Stimulated activated CD8-positive, alpha-beta memory T cell treated with anti-CD3 and anti-CD28 coated beads, Interleukin-15, amount 100 ng/mL, for 48 hours (primary cell): ENCODE measurements around the gene CYTH3.
"Not testable (repeated sequence)": the region's sequence is repeated elsewhere in the genome, so short reads cannot be mapped to it uniquely, and the experiment has no call there.

Experiments used
- DNase-seq, 2 donors: peaks; one replicate each; pipeline ENCODE4 v3.0.0-alpha.2; 2020; ENCODE audit warnings: low read depth in 2 of 2

CYTH3 gene

DNA sequence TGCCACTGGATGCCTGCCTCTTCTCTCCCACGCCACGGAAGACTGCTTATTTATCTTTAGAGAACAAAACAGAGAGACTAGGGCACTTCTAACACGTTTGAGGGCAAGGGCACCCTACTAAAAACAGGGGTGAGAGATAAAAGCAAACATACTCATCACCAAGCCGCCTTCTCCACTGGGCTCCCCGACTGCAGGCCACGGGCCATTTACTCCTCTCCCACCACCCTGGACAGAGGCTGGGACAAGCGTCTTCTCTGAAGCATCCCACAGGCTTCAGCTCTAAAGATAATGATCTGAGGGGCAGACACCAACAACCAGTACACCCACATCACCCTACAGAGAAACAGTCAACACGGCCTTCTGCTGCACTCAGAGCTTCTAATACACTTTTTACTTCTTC lies 78.7 kb downstream of the CYTH3 start:
- DNase-seq, result no peak

- not testable (repeated sequence) for DNase-seq
These were observed 81.9 kb downstream of the CYTH3 start for GRCh38 chr7:6190563-6190962.

- DNase-seq, result no peak
These were observed 84.0 kb downstream of the CYTH3 start for GRCh38 chr7:6188389-6188788.

DNA sequence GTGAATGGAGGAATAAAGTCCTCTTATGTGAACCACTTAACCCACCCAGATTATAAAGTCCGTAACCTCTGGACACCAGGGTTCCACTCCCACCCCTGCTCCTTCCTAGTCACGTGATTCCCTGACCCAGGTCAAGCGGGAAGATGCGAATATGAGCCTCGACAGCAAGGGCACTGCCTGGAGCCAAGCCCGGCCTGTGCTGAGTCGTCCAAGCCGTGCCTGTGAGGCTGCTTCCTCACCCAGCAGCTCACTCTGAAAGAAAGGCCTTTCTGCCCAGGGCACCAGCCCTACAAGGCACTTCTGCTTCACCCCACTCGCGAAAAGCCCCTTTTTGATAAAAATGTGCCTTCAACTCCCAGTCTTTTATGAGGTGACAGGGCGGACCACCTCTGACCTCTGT lies 85.8 kb downstream of the CYTH3 start:
- no peak for DNase-seq

- DNase-seq, result no peak
These were observed 89.4 kb downstream of the CYTH3 start for GRCh38 chr7:6182993-6183392.

DNA sequence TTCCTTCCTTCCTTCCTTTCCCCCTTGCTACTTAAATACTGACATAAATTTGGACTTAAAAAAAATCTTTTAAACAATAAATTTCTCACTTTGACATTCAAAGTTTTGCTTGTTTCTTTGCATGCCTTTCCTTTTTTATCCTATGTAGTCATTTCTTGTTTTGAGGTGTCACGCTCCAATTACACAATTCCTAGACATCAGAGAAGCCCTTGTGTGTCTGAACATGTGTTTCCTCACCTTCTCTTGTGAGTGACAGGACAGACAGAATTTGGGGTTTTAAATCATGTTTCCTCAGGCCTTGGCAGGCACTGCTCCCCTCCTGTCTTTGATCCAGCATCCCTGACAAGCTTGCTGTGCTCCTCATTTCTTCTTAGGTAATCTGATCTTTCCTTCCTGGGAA lies 91.3 kb downstream of the CYTH3 start:
- no peak for DNase-seq

DNA sequence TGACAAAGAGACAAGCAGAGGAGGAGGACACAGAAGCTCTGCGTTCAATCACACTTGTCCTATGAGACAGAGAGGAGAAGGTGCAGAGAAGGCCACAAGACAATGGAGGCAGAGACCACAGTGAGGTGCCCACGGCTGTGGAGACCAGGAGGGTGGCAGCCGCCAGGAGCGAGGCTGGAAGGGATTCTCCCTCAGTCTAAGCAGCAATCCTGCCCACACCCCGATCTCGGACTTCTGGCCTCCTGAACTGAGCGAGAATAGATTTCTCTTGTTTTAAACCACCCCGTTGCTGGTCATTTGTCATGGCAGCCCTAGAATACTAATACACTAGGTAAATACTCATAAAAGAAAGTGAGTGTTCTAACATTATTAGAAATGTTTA lies 92.1 kb downstream of the CYTH3 start:
- no peak for DNase-seq

DNA sequence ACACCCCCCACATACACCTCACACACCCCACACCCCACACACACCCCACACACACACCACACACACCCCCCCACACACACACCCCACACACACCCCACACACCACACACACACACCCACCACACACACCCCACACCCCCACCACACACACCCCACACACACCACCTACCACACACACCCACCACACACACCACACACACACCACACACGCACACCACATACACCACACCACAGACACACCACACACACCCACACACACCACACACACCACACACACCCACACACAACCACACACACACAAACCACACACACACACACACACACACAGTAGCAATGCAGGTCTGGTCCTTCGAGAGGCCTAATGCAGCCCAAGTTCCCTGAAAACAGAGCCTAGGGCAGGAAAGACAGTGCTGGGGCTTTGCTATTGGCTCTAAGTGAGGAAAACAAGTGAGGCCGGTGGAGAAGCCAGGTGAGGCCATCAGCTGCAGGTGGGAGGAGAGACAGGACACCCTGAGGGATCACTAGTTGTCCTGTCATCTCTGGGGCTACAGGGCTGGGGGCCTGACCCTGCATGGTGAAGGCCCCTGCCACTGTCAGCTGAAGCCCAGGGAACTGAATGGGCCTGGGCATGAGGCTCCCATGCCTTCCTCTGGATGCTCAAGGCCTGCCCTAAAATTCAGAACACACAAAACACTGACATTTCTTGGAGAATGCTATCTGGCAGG lies 92.6 kb downstream of the CYTH3 start:
- DNase-seq, result no peak

DNA sequence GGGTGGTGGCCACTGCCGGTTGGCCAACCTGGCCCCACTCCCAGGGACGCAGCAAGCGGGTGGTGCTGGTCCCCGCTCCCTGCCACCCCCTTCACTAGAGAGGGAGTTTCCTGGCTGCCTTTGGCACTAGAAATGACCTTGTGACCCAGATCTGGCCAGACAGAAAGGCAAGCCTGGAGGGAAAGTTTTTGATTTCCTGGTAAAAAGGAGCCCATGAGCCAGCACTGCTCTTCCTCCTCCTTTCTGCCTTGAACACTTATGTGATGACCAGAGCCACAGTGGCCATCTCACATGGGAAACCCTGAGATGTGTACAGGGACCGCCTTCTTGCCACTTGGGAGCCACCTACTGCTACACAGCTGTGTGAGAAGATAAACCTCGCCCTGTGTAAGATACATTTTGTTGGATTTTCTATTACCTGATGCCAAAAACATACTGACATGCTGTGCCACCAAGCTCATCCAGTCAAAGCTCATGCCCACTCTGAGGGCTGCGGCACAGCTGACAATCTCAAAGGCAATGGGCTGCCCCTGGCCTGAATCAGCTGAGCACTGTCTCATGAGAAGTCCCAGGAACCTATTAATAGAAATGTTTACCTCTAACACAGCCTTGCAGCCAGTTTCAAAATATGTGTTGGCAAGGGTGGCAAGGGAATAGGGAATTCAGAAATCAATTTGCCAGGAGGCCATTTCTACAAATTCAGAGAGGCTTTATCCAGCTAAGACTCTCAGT lies 94.0 kb downstream of the CYTH3 start:
- DNase-seq, result no peak

- no peak for DNase-seq
These were observed 96.8 kb downstream of the CYTH3 start for GRCh38 chr7:6175645-6176044.

DNA sequence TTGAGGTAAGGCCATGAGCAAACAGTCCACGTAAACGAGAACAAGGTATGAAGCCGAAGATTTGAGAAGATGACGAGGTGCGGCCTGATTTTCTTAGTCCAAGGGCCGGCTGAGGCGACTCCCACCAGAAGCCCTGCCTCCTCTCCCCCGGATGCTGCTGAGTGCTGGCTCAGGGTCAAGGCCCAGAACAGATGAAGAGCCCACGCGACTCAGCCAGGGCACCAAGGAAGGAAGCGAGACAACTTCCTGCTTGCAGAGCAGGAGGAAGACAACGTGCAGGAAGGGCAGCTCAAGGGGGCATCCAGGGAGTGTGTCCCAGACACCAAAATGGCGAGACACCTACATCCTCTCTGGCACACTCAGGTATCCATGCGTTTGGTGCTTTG lies 99.5 kb downstream of the CYTH3 start:
- no peak for DNase-seq

DNA sequence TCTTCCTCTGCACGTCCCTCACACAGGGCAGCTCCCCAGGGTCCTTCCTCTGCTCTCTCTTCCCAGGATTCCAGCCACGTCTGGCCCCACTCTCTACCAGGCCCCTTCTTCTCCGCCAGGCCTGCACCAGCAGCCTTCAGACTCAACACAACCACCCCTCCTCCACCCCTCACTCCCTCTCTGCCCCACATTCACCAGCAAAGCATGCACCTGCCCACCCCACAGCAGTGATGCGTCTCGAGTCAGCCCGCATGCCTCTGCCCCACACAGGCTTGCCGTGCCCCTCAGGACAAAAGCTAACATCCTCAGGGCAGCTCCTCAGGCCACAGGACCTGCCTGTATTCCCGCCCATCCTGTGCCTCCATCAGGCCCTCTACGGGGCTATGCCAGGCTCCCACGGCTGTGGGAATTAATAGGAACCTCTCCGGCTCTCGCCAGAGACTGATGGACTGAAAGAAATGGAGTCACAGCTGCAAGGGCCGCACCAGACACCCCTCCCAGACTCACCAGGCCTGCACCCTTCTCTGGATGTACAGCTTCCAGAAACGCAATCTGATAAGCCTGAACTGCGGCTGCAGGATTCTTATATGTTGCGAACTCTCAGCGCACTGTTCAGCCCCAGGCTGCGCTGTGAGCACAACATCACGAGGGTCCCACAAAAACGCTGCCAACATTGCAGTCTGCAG lies 100.1 kb downstream of the CYTH3 start:
- no peak for DNase-seq

DNA sequence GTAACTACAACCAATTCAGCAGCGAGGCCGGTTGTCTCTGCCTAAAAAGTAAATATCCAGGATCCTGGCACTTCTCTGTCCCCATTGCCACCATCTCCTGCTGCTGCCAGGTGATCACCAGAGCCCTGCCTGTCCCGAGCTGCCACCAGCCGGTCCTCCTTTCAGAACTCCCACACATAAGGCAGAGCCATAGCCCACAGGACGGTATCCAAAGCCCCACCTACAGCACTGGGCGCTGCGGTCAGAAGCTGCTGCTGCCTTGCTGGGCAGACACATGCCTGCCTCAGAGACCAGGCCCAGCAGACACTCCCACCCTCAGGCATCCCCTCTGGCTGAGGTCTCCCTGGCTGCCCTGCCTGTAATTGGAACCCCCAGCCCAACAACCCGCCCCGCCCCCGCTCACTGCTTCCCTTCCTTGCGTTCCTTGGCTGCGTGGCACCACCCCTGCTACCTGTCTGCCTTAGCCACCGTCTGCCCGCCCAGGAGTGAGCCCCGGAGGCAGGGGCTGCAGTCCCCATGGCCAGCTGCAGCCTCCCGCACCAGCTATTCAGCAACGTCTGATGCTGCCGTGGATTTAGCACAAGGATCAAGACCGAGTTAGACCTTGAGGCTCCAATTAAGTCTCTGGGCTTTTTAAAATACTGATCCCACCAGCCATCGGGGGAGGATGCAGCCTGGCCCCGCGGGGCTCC lies 100.7 kb downstream of the CYTH3 start:
- no peak for DNase-seq

GRCh38 chr7:6170571-6171531 lies 101.6 kb downstream of the CYTH3 start:
- DNase-seq, result no peak

DNA sequence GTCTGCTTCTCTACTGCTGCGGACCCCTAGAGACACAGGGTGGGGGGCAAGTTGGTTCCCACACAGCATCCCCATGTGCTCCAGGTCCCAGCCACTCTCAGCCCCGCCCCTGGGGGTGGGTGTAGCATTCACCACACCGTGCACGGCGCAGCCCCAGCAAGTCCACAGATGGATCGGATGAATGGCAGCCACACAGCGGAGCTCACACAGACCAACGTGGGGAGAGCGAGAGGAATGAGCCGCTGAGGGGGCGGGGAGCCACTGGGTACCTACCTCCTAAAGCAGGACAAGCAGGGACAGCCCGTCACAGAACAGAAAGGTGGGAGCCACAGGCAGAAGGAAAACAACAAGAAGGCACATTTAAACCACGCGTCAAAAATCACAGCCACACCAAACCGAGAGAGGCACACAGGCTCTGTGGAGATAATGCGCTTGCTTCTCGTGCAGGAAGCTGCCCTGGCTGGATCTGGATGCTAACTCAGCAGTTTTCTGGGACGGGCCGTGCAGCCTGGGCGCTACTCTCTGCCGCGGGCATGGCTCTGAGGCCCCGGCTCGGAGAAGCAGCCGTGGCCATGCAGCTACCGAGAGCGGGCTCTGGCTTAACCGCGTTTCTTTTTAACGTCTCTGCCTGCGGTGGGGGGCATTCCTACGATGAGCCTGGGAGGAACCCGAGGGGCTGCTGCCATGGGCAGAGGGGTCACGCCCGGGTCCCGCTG lies 102.5 kb downstream of the CYTH3 start:
- DNase-seq, result no peak

DNA sequence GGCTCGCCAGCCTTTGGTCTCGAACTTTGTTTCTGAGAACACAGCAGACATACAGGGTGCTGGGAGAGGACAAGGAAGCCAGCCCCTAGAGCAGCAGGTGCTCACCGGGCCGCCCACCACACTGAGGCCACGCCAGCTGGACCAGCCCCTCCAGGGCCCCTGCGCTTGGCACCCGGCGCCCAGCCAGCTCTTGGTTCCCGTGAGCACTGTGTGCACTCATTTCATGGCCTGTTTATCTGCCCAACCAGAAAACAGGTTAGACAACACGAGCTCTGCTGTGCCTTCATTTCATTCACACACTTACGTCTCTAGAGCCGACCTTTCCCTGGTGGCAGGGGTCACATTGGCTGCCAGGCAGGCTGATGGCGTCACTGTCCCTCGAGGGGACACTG lies 104.0 kb downstream of the CYTH3 start:
- no peak for DNase-seq

GRCh38 chr7:6167587-6168476 lies 104.6 kb downstream of the CYTH3 start:
- no peak for DNase-seq

- no peak for DNase-seq
These were observed 105.3 kb downstream of the CYTH3 start for GRCh38 chr7:6167004-6167551.

DNA sequence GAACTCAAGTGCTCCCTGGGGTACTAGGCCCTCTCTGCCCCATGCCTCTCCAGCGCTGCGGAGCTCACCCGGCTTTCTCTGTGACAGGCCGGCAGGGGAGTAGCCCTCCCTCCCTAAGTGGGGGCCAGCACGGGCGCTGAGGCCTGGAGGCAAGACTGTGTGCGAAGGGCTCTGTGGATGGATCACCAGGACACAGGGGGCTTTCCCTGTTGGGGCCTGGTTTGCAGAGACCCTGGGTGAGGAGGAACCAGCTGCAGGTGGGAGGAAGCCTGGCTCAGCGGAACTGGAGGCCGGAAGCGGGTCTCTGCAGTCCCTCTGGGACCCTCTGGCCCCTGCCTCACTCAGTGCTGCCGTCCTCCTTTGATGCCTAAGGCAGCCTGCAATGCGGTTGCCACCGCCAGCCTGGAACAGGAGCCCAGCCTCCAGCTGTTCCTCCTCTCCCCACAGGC lies 106.0 kb downstream of the CYTH3 start:
- DNase-seq, result no peak
